Measurements from ENCODE around the gene TMEM186.
"Not testable (repeated sequence)": the region's sequence is repeated elsewhere in the genome, so short reads cannot be mapped to it uniquely, and the experiment has no call there.

Gene TMEM186, protein sequence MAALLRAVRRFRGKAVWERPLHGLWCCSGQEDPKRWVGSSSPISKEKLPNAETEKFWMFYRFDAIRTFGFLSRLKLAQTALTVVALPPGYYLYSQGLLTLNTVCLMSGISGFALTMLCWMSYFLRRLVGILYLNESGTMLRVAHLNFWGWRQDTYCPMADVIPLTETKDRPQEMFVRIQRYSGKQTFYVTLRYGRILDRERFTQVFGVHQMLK

DNA sequence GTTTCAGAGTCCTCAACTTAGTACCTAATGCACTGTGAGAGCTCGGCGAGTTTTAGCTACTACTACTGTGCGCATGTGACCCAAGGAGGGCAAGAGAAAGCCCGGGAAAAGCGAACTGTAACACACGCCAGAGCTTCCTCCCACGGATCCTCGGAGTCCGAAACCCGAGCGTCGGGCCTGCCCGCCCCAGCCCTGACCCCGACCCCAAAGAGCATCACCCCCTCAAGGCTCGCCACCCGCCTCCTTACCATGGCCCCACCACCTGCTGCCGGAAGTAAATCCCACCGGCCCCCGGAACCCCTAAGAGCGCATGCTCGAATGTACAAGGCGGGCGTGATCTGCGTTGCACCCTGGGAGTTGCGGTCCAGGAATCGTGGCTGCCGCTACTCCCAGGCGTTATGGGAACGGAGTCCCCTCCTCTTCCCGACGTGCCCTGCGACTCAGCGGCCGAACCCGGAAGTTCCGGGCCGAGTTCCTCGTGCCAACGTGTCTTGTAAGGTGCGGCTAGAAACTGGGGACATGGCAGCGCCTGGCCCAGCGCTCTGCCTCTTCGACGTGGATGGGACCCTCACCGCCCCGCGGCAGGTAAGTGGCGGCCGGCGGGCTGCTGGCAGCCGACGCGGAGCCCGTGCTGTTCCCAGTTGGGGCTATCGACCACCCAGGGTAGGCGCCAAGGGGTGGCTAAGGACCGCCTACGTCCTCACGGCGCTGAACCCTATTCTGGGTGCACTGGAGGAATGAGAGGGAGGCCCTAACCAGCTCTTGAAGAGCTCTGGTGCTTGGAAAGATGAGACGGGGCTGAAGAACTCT lies at the start of gene TMEM186, which contains the start of gene PMM2:
TSS of gene TMEM186 (minus strand) at position 276 of the 810 bp plus-strand sequence. CDS start at position 251, 25 bp downstream.
TSS of gene PMM2 (plus strand) at position 476 of the 810 bp plus-strand sequence. CDS start at position 520, 44 bp downstream.
- DNase-seq (ENCODE audit: low spot score) = peak; percentile 99

DNA sequence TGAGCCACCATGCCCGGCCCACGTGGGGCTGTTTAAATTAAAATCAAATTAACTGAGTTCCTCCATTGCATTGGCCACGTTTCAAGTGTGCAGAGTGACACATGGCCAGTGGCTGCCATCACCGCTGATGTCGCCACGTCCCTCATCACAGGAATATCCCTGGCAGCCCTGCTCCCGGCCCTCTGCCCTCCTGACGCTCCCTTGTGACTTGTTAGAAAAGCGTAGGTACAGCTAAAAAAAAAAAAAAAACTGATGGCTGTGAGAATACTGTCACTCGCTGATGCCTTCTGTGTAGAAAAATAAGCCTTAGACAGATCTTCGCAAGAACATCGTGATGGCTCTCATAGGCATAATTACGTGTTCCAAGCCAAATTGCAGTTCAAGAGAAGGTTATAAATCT lies 49.7 kb upstream of the TMEM186 start:
- no peak for DNase-seq (ENCODE audit: low spot score)

DNA sequence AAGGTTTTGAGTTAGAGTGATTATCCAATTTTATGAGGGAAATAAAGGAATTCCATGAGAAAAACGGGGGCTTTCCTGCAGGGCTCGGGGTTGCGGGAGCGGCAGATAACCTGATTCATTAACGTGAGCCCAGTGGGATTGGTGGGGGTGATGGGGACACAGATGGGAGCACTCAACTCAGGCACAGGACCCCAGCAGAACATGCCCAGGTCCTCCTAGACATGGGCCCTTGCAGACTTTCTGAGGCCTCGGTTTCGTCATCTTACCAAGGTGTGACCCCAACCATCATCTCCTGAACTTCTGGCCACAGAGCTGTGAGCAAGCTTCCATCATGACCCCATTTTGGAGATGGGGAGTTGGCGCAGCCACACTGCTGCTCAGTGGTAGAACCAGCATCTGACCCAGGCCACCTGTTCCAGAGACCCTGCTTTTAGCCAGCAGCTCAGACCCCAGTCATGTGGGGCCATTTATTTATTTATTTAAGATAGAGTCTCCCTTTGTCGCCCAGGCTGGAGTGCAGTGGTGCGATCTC lies 49.0 kb upstream of the TMEM186 start:
- DNase-seq (ENCODE audit: low spot score) = no peak

DNA sequence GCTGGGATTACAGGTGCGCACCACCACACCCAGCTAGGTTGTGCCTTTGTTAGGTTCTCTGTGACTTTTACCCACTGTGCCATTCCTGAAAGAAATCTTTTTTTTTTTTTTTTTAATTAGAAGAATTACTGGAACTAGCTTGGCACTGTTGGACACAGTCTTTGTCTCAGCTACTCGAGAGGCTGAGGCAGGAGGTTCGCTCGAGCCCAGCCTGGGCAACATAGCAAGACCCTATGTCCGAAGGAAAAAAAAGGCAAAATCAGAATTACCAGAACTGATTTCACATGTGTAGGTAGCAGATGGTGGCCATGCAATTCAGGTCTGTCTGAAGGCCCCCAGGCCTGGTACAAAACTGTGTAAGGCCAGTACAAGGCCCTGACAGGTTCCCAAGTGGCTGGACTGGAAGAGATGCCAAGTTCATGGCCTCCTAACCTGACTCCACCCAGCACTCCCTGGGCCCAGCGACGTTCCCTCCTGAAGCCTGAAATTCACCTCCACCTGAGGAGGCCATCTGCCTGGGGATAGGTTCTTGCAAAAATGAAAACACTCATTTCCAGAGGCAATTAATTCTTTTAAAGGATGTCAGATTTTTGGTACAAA lies 48.4 kb upstream of the TMEM186 start:
- no peak for DNase-seq (ENCODE audit: low spot score)

DNA sequence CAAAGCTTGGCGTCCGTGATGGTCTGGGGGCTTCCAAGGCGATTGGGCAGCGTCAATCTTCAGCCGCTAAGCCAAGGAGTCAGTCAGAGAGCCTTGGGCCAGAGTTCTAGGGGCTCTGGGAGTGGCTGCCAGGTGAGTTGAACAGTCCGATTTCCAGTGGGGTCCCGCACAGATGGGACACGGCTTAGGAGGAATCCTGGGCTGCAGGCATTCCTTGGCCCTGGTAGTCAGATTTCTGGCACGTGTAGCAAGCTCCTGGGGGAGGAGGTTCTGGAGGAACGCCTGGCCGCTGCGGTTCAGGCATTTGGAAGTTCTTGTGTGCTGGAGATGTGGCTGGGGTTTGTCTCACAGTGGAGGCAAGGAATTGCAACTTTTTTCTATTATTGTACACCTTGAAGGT lies 45.9 kb upstream of the TMEM186 start:
- DNase-seq (ENCODE audit: low spot score) = not testable (repeated sequence)

GRCh38 chr16:8842016-8842415 lies 44.6 kb upstream of the TMEM186 start:
- DNase-seq (ENCODE audit: low spot score) = not testable (repeated sequence)

DNA sequence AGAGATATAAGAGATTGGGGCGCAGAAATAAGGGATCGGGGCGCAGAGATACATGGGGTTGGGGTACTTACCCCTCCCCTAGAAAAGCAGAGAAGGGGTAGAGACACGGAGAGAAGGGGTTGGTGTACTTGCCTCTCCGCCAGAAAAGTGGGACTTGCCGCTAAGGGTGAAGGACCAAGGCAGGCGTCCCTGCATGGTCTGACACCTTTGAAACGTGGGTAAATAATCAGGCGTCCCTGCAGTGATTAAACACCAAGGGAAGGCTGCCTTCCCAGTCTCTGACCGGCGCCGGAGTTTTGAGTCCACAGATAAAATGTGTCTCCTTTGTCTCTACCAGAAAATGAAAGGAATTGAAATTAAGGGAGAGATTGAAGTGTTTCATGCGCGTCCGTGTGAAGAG lies 40.2 kb upstream of the TMEM186 start:
- not testable (repeated sequence) for DNase-seq (ENCODE audit: low spot score)

DNA sequence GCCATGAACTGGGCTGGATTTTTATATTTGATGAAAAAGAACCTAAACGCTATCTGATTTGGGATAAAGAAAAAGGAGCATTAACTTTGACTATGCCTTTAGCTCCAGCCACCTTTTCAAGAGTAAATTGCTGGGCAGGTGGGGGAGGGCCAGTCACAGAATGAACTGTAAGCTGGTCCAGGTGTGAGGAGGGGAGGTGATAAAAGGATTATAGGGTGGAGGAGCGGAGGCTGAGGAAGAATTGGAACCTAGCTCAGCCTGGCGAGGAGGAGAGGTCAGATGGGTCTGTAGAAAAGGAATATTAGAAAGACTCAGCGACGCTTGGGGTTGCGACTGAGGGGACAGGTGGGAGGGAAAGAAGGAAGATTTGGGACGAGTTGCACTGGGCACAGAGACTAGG lies 39.4 kb upstream of the TMEM186 start:
- DNase-seq (ENCODE audit: low spot score) = not testable (repeated sequence)

- no peak for DNase-seq (ENCODE audit: low spot score)
Observed at GRCh38 chr16:8832717-8833105, 35.3 kb upstream of the TMEM186 start.

DNA sequence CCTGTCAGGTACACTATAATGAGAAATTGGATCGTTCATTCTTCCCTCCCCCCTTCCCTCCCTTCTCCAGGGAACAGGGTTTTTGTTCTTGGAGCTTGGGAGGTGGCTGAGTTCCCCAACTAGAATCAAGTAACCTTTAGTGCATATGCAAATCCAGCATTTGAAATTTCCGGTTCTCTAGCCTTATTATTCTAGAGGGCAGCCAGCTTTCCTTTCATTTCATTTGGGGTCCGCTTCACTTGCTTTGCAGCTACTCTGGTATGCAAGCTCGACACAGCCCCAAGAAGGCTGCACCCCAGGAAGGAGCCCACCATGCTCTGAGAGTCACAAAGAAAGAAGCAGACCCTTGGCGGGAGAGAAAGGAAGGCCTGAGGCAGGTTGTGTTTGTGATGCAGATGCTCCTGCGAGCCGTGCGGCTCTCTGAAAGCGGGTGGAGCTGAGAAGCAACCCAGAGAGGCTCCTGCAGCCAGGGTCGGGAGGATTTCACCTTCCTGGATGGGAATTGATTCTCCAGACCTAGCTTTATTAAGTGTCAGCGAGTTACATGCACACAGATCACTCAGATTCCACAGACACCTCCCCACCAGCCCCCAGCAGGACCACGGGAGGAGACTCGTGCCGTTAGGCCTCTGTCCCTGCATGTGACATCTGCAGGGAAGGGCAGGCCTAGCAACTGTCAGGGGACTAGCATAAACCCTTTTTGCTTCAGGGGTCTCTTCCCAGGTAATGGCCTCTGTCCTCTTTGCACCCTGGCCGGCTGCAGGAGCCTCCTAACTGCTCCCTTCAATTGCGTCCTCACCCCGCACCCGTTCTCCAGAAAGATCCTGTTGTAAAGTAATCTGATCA lies 34.7 kb upstream of the TMEM186 start:
- DNase-seq (ENCODE audit: low spot score) = peak; percentile 61

DNA sequence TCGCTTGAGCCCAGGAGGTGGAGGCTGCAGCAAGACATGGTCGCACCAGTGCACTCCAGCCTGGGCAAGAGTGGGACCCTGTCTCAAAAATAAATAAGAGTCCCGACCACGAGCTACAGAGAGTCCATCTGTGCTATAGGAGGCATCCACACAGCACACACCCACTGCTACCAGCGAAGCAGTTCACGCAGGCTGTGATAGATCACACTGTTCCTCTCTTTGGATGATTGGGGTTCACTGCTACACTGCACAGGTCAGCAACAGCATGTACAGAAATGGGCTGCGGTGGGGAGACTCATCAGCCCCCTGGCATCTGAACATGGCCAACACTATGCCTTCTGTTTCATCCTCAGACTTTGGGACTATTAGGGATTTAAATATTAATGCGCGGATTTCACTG lies 34.0 kb upstream of the TMEM186 start:
- DNase-seq (ENCODE audit: low spot score) = no peak

DNA sequence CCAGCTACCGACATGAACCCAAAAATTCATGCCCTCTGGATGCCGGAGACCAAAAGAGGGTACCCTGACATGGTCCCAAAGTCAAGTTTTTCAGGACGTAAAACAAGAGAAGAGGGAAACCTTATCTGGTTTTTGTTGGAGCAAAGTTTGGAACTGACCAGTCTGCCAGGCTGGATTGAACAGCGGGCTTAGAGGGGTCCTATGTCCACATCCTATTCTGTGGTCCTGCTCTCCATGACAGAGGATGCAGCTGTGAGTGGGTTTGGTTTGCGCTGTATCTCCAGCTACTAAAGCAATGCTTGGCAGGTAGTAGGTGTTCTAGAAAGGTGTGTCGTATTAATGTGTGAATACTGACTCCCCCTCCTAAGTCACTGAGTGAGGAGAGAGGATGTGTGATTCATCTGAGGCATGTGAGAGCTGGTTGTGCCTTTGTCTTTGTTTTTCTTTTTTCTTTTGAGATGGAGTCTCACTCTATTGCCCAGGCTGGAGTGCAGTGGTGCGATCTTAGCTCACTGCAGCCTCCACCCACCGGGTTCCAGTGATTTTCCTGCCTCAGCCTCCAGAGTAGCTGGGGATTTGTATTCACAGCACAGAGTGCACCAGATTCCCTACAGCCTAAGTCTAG lies 31.2 kb upstream of the TMEM186 start:
- no peak for DNase-seq (ENCODE audit: low spot score)

DNA sequence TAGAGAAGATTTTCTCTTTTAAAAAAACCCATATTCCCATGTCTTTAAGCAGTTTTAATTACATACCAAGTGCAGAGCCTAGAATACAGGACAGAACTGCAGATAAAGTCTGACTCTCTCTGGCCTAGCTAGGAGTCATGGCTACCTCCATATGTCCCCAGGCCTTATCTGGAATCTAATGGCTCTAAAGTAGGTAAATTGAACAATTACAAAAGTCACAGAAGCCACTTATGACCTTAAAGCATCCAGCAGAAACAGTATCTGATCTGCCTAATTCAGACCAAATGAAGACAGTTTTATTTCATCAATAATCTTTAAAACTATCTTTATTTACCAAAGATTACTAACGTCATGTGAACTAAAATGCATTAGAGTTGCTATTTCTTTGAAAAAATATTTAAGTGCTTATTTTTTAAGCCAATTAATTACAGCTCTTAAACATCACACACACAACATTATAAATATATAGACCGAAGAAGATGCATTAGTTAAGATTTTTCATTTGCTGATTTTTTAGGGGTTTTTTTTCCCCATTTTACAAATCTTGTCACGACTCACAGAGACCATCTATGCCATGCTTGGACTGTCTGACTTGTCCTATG lies 28.9 kb upstream of the TMEM186 start:
- DNase-seq (ENCODE audit: low spot score) = no peak

DNA sequence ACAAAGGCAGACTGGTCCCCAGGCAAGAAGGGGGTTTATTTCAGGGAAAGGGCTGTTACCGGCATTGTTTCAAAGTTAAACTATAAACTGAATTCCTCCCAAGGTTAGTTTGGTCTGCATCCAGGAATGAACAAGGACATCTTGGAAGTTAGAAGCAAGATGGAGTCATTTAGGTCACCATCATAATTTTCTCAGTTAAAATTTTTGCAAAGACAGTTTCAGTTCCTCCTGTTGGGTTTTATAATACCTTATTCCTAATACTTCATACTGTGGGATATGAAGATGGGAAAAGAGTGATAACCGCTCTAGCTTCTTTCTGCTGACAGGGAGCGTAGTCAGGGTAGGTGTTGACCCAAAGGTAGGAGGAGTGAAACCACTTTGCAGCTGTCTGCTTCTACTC lies 25.0 kb upstream of the TMEM186 start:
- no peak for DNase-seq (ENCODE audit: low spot score)

DNA sequence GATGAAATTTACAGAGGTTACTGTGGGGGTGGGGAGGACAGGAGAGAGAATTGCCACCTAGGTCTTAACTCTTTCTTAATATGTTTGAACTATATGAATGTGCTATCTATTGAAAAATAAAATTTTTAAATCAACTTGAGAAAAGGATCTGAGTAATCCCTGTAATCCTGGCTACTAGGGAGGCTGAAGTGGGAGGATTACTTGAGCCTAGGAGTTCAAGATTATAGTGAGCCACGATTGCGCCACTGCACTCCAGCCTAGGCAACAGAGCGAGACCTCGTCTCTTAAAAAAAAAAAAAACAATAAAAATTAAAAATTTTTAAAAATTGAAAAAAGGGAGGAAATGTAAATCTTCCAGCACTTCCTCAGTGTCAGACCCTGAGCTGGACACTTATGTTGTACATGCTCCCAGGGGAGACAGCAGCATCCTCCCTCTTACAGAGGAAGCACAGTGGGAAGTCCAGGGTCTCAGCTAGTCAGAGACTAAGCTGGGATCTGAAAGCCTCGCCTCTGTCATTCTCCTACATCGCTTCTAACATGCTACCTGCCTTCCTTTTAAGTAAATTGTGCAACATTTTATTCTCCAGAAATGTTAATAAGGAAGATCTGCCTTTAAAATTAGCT lies 22.1 kb upstream of the TMEM186 start:
- DNase-seq (ENCODE audit: low spot score) = no peak

- DNase-seq (ENCODE audit: low spot score) = no peak
Observed at GRCh38 chr16:8818504-8819270, 21.2 kb upstream of the TMEM186 start.

- DNase-seq (ENCODE audit: low spot score) = no peak
Observed at GRCh38 chr16:8816967-8817655, 19.7 kb upstream of the TMEM186 start.

DNA sequence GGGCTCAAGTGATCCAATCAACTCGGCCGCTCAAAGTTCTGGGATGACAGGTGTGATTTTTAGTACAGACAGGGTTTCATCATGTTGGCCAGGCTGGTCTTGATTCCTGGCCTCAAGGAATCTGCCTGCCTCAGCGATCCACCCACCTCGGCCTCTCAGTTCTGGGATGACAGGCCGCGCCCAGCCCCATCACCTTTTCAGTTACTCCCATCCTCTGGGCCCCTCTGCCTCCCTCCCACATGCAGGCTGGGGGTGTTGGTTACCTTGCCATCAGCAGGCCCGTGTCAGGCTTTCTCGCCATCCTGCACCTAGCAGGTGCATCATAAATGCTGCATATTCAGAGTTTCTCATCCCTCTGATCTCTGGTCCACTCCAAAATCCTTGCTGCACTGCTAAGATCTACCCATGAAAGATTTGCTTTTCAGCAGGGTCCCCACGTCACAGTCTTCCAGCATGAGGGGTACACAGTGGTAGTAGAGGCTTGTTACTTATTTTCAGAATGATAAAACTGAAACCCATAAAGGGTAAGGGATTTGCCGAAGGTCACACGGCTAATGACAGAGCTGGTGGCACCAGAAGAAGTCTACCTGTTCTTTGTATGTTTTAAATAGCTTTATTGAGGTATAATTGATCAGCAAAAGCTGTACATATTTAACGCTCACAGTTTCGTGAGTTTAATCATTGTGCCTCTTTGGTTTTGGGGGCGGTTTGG lies 16.8 kb upstream of the TMEM186 start:
- DNase-seq (ENCODE audit: low spot score) = no peak

Data from iPS-NIHi11 (cell line).